ENCODE data around the gene FLNB. TPM values are rescaled to one million over a fixed set of nuclear protein-coding genes. Genes with fewer than 3 reads are reported as not detected.

The FLNB gene
- total and polyA plus RNA-seq, 2 experiments from 2014 or later, result 60.6 to 186 TPM

- Histone ChIP-seq H3K36me3 (ENCODE audit: low read depth) (no peaks in the 10 kb centered on the region), H3K9me2 (ENCODE audit: insufficient read depth) (no peaks in the 10 kb centered on the region), H3K27ac (no peak overlapping the region), H3K79me2 (ENCODE audit: insufficient read depth) (no peaks in the 10 kb centered on the region), H3K9me3 (ENCODE audit: low read depth) (no peaks in the 10 kb centered on the region), H4K20me1 (ENCODE audit: insufficient read depth) (no peaks in the 10 kb centered on the region), H3K9ac (no peak overlapping the region), H3K4me3 (no peak overlapping the region), H3K4me2 (ENCODE audit: unreplicated experiment) (no peak overlapping the region), H2AFZ (no peak overlapping the region), H3F3A (ENCODE audit: insufficient read depth) (no peaks in the 10 kb centered on the region), H3K4me1 (ENCODE audit: insufficient read depth) (no peaks in the 10 kb centered on the region), H3K27me3 (replicated peaks; ENCODE audit: insufficient read depth) (no peaks in the 10 kb centered on the region)
- TF ChIP-seq EZH2phosphoT487 (IDR thresholded peaks at IDR 0.05; ENCODE audit: insufficient read depth, low read depth) (no peak), EZH2 (IDR thresholded peaks at IDR 0.05; ENCODE audit: insufficient read depth, poor library complexity, severe bottlenecking) (no peak)
- DNase-seq, result no peak
- in situ Hi-C loops (cut with MboI), result loop anchor here (5.0 kb wide), 1 partner anchor 113 kb away; no protein-coding TSS in a partner anchor
- 81% methylated on average over 10 of the region's 10 CpGs for WGBS, 2 experiments (ENCODE audit: low coverage in 1 of 2, low lambda C conversion rate in 2 of 2, missing lambda C conversion rate in 2 of 2)
Observed at GRCh38 chr3:58188921-58189451, 180.8 kb downstream of the FLNB start.

GRCh38 chr3:58189691-58190090 lies 181.5 kb downstream of the FLNB start:
- DNase-seq, result no peak
- no peak overlapping the region for H3K4me2 ChIP-seq (ENCODE audit: unreplicated experiment)
- H3K9me3 ChIP-seq (ENCODE audit: low read depth), result no peaks in the 10 kb centered on the region
- no peak overlapping the region for H2AFZ ChIP-seq
- H3K79me2 ChIP-seq (ENCODE audit: insufficient read depth), result no peaks in the 10 kb centered on the region
- H3F3A ChIP-seq (ENCODE audit: insufficient read depth), result no peaks in the 10 kb centered on the region
- H3K4me3 ChIP-seq, result no peak overlapping the region
- H3K27me3 ChIP-seq (replicated peaks; ENCODE audit: insufficient read depth), result no peaks in the 10 kb centered on the region
- in situ Hi-C loops (cut with MboI), result loop anchor here (5.0 kb wide), 1 partner anchor 113 kb away; no protein-coding TSS in a partner anchor
- H4K20me1 ChIP-seq (ENCODE audit: insufficient read depth), result no peaks in the 10 kb centered on the region
- no peak overlapping the region for H3K27ac ChIP-seq
- no peaks in the 10 kb centered on the region for H3K9me2 ChIP-seq (ENCODE audit: insufficient read depth)
- H3K9ac ChIP-seq, result no peak overlapping the region
- WGBS, 2 experiments (ENCODE audit: low coverage in 1 of 2, low lambda C conversion rate in 2 of 2, missing lambda C conversion rate in 2 of 2), result 56 to 64% methylated on average over 5 of the region's 5 CpGs
- TF ChIP-seq EZH2phosphoT487 (IDR thresholded peaks at IDR 0.05; ENCODE audit: insufficient read depth, low read depth), result no peak
- no peak for TF ChIP-seq EZH2 (IDR thresholded peaks at IDR 0.05; ENCODE audit: insufficient read depth, poor library complexity, severe bottlenecking)
- no peaks in the 10 kb centered on the region for H3K4me1 ChIP-seq (ENCODE audit: insufficient read depth)
- H3K36me3 ChIP-seq (ENCODE audit: low read depth), result no peaks in the 10 kb centered on the region

- no peak overlapping the region for H3K4me2 ChIP-seq (ENCODE audit: unreplicated experiment)
- no peaks in the 10 kb centered on the region for H3F3A ChIP-seq (ENCODE audit: insufficient read depth)
- H4K20me1 ChIP-seq (ENCODE audit: insufficient read depth), result no peaks in the 10 kb centered on the region
- H3K36me3 ChIP-seq (ENCODE audit: low read depth), result no peaks in the 10 kb centered on the region
- no peak overlapping the region for H3K9ac ChIP-seq
- no peak for TF ChIP-seq EZH2phosphoT487 (IDR thresholded peaks at IDR 0.05; ENCODE audit: insufficient read depth, low read depth)
- no peak for TF ChIP-seq EZH2 (IDR thresholded peaks at IDR 0.05; ENCODE audit: insufficient read depth, poor library complexity, severe bottlenecking)
- H3K27ac ChIP-seq, result no peak overlapping the region
- in situ Hi-C loops (cut with MboI), result no loop called here
- H3K4me1 ChIP-seq (ENCODE audit: insufficient read depth), result no peaks in the 10 kb centered on the region
- H3K9me3 ChIP-seq (ENCODE audit: low read depth), result no peaks in the 10 kb centered on the region
- H3K9me2 ChIP-seq (ENCODE audit: insufficient read depth), result no peaks in the 10 kb centered on the region
- no peak overlapping the region for H3K4me3 ChIP-seq
- H3K79me2 ChIP-seq (ENCODE audit: insufficient read depth), result no peaks in the 10 kb centered on the region
- no peak overlapping the region for H2AFZ ChIP-seq
- no peaks in the 10 kb centered on the region for H3K27me3 ChIP-seq (replicated peaks; ENCODE audit: insufficient read depth)
- DNase-seq, result no peak
- WGBS, 2 experiments (ENCODE audit: low coverage in 1 of 2, low lambda C conversion rate in 2 of 2, missing lambda C conversion rate in 2 of 2), result 92 to 95% methylated on average over 4 of the region's 4 CpGs
Observed at GRCh38 chr3:58190291-58190690, 182.1 kb downstream of the FLNB start.

- Histone ChIP-seq H3K27ac (no peak overlapping the region), H3K4me1 (ENCODE audit: insufficient read depth) (no peaks in the 10 kb centered on the region), H3K9me2 (ENCODE audit: insufficient read depth) (no peaks in the 10 kb centered on the region), H3K79me2 (ENCODE audit: insufficient read depth) (no peaks in the 10 kb centered on the region), H3K4me2 (ENCODE audit: unreplicated experiment) (no peak overlapping the region), H4K20me1 (ENCODE audit: insufficient read depth) (no peaks in the 10 kb centered on the region), H3K9ac (no peak overlapping the region), H3K27me3 (replicated peaks; ENCODE audit: insufficient read depth) (no peaks in the 10 kb centered on the region), H3K4me3 (no peak overlapping the region), H3F3A (ENCODE audit: insufficient read depth) (no peaks in the 10 kb centered on the region), H3K36me3 (ENCODE audit: low read depth) (no peaks in the 10 kb centered on the region), H3K9me3 (ENCODE audit: low read depth) (no peaks in the 10 kb centered on the region), H2AFZ (no peak overlapping the region)
- in situ Hi-C loops (cut with MboI), result no loop called here
- no peak for TF ChIP-seq EZH2 (IDR thresholded peaks at IDR 0.05; ENCODE audit: insufficient read depth, poor library complexity, severe bottlenecking)
- TF ChIP-seq EZH2phosphoT487 (IDR thresholded peaks at IDR 0.05; ENCODE audit: insufficient read depth, low read depth), result no peak
- 95 to 98% methylated on average over 4 of the region's 4 CpGs for WGBS, 2 experiments (ENCODE audit: low coverage in 1 of 2, low lambda C conversion rate in 2 of 2, missing lambda C conversion rate in 2 of 2)
- DNase-seq, result no peak
Observed at GRCh38 chr3:58190882-58191281, 182.7 kb downstream of the FLNB start.

All from GM23248 (cell line).